Gastroesophageal sphincter (tissue), 4 donors: ENCODE measurements around the gene ZNF280D. TPM values are rescaled to one million over a fixed set of nuclear protein-coding genes. Genes with fewer than 3 reads are reported as not detected.

Experiments
- ATAC-seq: fragments of 150-250 bp; one replicate; pipeline ENCODE4 v1.9.1; 2016; ENCODE audit warnings: mild to moderate bottlenecking, moderate library complexity
- H3K27ac ChIP-seq, 4 donors: fragments of 200-600 bp; sonication (generic) in 3 of 4; 1 replicate in 3 of 4; 2 replicates in 1 of 4; pipeline ENCODE4 v1.5.1; 2016 to 2019
- H3K27me3 ChIP-seq: fragments of 200-600 bp; sonication (generic); one replicate; pipeline ENCODE4 v1.5.1; 2019
- H3K36me3 ChIP-seq, 2 donors: fragments of 200-600 bp; sonication (generic); one replicate each; pipeline ENCODE4 v1.5.1; 2019; ENCODE audit warnings: control low read depth in 1 of 2
- H3K4me1 ChIP-seq, 3 donors: fragments of 200-600 bp; sonication (generic); 1 replicate in 2 of 3; 2 replicates in 1 of 3; pipeline ENCODE4 v1.5.1; 2016 to 2019; ENCODE audit warnings: control low read depth in 2 of 3
- H3K4me3 ChIP-seq, 2 donors: fragments of 200-600 bp; sonication (generic); one replicate each; pipeline ENCODE4 v1.5.1; 2019; ENCODE audit warnings: mild to moderate bottlenecking in 1 of 2, moderate library complexity in 1 of 2
- H3K9me3 ChIP-seq, 3 donors: fragments of 200-600 bp; sonication (generic); one replicate each; pipeline ENCODE4 v1.5.1; 2017 to 2019; ENCODE audit warnings: control low read depth in 2 of 3
- EP300 ChIP-seq: sonication (generic); formaldehyde crosslinking; IDR thresholded peaks from one replicate; pipeline ENCODE4 v1.6.1; 2017; ENCODE audit warnings: antibody characterized with exemption, mild to moderate bottlenecking
- POLR2A ChIP-seq, 2 donors: fragments of 450-650 bp; IDR thresholded peaks; one replicate each; pipeline ENCODE4 v1.6.1; 2017; ENCODE audit warnings: antibody characterized with exemption in 2 of 2, mild to moderate bottlenecking in 2 of 2, moderate library complexity in 1 of 2
- POLR2AphosphoS5 ChIP-seq: sonication (generic); formaldehyde crosslinking; IDR thresholded peaks from one replicate; pipeline ENCODE4 v1.6.1; 2017; ENCODE audit warnings: antibody characterized with exemption
- WGBS, 2 donors: methylation state at CpG; one replicate each; pipeline ENCODE4 v1.1.5; 2018; ENCODE audit warnings: low coverage in 1 of 2; 5-methylcytosine and 5-hydroxymethylcytosine counted together
- total RNA-seq, 4 donors: library from RNA; depleted of rRNA; stranded (reverse); fragments of >200 nt; gene quantifications; one replicate each; pipeline ENCODE4 v1.1.0, GENCODE V29; 2016
- TF ChIP-seq, protein P1 (sequence below), 4 experiments: fragments of 200-600 bp in 2 of 4; fragments of 450-650 bp in 2 of 4; sonication (generic) in 1 of 4; IDR thresholded peaks; one replicate each; pipeline ENCODE4 v1.5.1; 2017 to 2019; ENCODE audit warnings: antibody characterized with exemption in 4 of 4, mild to moderate bottlenecking in 2 of 4, moderate library complexity in 2 of 4

The ZNF280D gene
- total RNA-seq, 4 donors from 2014 or later: 51.3 to 139 (median 69.1) TPM

- Histone ChIP-seq H3K4me3 (no peak overlapping the region), H3K36me3 (no peaks in the 10 kb centered on the region), H3K27ac (peak overlapping the region in 1 of 4 donors; percentile 11), H3K27me3 (no peaks in the 10 kb centered on the region), H3K9me3 (no peaks in the 10 kb centered on the region), H3K4me1 (peaks cover 10 to 45% (median 12%) of the 10 kb centered on the region in 3 donors)
- no peak for ATAC-seq
- no peak for TF ChIP-seq POLR2A (IDR thresholded peaks at IDR 0.05)
- no peak for TF ChIP-seq EP300
- TF ChIP-seq, protein P1, sequence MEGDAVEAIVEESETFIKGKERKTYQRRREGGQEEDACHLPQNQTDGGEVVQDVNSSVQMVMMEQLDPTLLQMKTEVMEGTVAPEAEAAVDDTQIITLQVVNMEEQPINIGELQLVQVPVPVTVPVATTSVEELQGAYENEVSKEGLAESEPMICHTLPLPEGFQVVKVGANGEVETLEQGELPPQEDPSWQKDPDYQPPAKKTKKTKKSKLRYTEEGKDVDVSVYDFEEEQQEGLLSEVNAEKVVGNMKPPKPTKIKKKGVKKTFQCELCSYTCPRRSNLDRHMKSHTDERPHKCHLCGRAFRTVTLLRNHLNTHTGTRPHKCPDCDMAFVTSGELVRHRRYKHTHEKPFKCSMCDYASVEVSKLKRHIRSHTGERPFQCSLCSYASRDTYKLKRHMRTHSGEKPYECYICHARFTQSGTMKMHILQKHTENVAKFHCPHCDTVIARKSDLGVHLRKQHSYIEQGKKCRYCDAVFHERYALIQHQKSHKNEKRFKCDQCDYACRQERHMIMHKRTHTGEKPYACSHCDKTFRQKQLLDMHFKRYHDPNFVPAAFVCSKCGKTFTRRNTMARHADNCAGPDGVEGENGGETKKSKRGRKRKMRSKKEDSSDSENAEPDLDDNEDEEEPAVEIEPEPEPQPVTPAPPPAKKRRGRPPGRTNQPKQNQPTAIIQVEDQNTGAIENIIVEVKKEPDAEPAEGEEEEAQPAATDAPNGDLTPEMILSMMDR (IDR thresholded peaks at IDR 0.05): no peak
- no peak for TF ChIP-seq POLR2AphosphoS5
- WGBS, 2 donors: 60 to 75% methylated on average over 5 of the region's 5 CpGs
Measured at GRCh38 chr15:56770173-56770572, 36.9 kb upstream of the ZNF280D start.

DNA sequence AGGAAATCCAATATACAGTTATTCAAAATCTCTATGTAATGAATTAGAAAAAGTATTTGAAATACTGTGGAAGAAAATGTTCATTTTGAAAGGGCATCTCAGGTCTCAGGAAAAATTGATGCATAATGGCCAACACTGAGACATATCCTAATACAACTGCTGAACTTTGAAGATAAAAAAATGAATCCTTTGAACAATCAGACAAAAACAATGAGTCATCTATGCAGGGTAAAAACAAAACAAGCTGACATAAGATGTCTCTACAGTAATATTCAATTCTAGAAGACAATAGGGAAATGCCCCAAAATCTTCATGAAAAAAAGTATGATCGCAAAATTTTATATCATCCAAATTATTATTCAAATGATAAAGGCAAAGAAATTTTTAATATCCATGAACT is 34.0 kb upstream of the ZNF280D start:
- TF ChIP-seq POLR2A (IDR thresholded peaks at IDR 0.05) (no peak), POLR2AphosphoS5 (no peak), EP300 (no peak)
- TF ChIP-seq, protein P1 (IDR thresholded peaks at IDR 0.05): no peak

GRCh38 chr15:56765251-56765650 is 31.9 kb upstream of the ZNF280D start:
- peaks cover 17 to 60% (median 22%) of the 10 kb centered on the region in 3 donors for H3K4me1 ChIP-seq
- no peaks in the 10 kb centered on the region for H3K36me3 ChIP-seq
- no peak for ATAC-seq
- H3K27me3 ChIP-seq: no peaks in the 10 kb centered on the region
- TF ChIP-seq EP300: no peak
- no peak for TF ChIP-seq POLR2A (IDR thresholded peaks at IDR 0.05)
- no peak for TF ChIP-seq POLR2AphosphoS5
- TF ChIP-seq, protein P1 (IDR thresholded peaks at IDR 0.05): no peak
- H3K27ac ChIP-seq: peak overlapping the region in 1 of 4 donors; percentile 75
- no peaks in the 10 kb centered on the region for H3K9me3 ChIP-seq
- no peak overlapping the region for H3K4me3 ChIP-seq

More for the DNA sequence above, 34.0 kb upstream of the ZNF280D start:
- no peak for ATAC-seq
- Histone ChIP-seq H3K27ac (no peak overlapping the region), H3K27me3 (no peaks in the 10 kb centered on the region), H3K36me3 (no peaks in the 10 kb centered on the region), H3K4me1 (peaks cover 14 to 51% (median 15%) of the 10 kb centered on the region in 3 donors), H3K9me3 (no peaks in the 10 kb centered on the region), H3K4me3 (no peak overlapping the region)
- whole genome bisulfite sequencing, 2 donors: 75 to 100% methylated on average over 1 of the region's 1 CpG

- Histone ChIP-seq H3K27ac (peak overlapping the region; percentile 75 to 88 (median 78)), H3K27me3 (no peaks in the 10 kb centered on the region), H3K36me3 (no peaks in the 10 kb centered on the region), H3K4me3 (no peak overlapping the region), H3K4me1 (peaks cover 23 to 60% (median 34%) of the 10 kb centered on the region in 3 donors), H3K9me3 (no peaks in the 10 kb centered on the region)
- WGBS, 2 donors: 28 to 67% methylated on average over 1 of the region's 1 CpG
- ATAC-seq: peak; percentile 74
- TF ChIP-seq POLR2A (IDR thresholded peaks at IDR 0.05): no peak
- no peak for TF ChIP-seq EP300
- TF ChIP-seq, protein P1 (IDR thresholded peaks at IDR 0.05): no peak
- TF ChIP-seq POLR2AphosphoS5: peak; percentile 88
Measured at GRCh38 chr15:56763141-56763895, 30.0 kb upstream of the ZNF280D start.

- Histone ChIP-seq H3K9me3 (no peaks in the 10 kb centered on the region), H3K4me3 (no peak overlapping the region), H3K27me3 (no peaks in the 10 kb centered on the region), H3K27ac (peak overlapping the region; percentile 12 to 50 (median 22)), H3K4me1 (peaks cover 19 to 55% (median 29%) of the 10 kb centered on the region in 3 donors), H3K36me3 (no peaks in the 10 kb centered on the region)
- ATAC-seq: no peak
- TF ChIP-seq, protein P1 (IDR thresholded peaks at IDR 0.05): no peak
- TF ChIP-seq EP300 (no peak), POLR2A (IDR thresholded peaks at IDR 0.05) (no peak), POLR2AphosphoS5 (no peak)
Measured at GRCh38 chr15:56760186-56760585, 26.9 kb upstream of the ZNF280D start.
